GM23338 (cell line): Measurements from ENCODE around the gene GBP7. TPM values are rescaled to one million over a fixed set of nuclear protein-coding genes. Genes with fewer than 3 reads are reported as not detected.

ENCODE experiments used
- ATAC-seq: fragments of 200-7000 bp; cut with Tn5 transposase; 3 replicates; pipeline ENCODE4 v1.9.1; 2020
- DNase-seq: peaks from one replicate; pipeline ENCODE4 v3.0.0-alpha.2; 2015; ENCODE audit warnings: low spot score
- H2AFZ ChIP-seq: fragments of 200-600 bp; sonication (generic); 2 replicates; pipeline ENCODE4 v1.8.0; 2016; ENCODE audit warnings: antibody characterized with exemption, mild to moderate bottlenecking, moderate library complexity
- H3F3A ChIP-seq: fragments of 200-600 bp; sonication (generic); replicated peaks from 2 replicates; pipeline ENCODE4 v1.8.0; 2017; ENCODE audit warnings: antibody characterized with exemption, mixed run types, low read depth
- H3K27ac ChIP-seq: fragments of 200-600 bp; sonication (generic); 2 replicates; pipeline ENCODE4 v1.6.1; 2016; ENCODE audit warnings: low read depth
- H3K27me3 ChIP-seq: fragments of 200-600 bp; sonication (generic); 2 replicates; pipeline ENCODE4 v1.8.0; 2016; ENCODE audit warnings: mild to moderate bottlenecking, mixed run types, moderate library complexity; ENCODE audit not compliant: insufficient read depth
- H3K36me3 ChIP-seq: fragments of 200-600 bp; sonication (generic); 2 replicates; pipeline ENCODE4 v1.8.0; 2016; ENCODE audit warnings: mild to moderate bottlenecking; ENCODE audit not compliant: insufficient read depth
- H3K4me1 ChIP-seq: fragments of 200-600 bp; sonication (generic); 2 replicates; pipeline ENCODE4 v1.8.0; 2016; ENCODE audit warnings: mild to moderate bottlenecking, moderate library complexity; ENCODE audit not compliant: insufficient read depth
- H3K4me2 ChIP-seq: fragments of 200-600 bp; sonication (generic); 2 replicates; pipeline ENCODE4 v1.7.1; 2017; ENCODE audit warnings: mixed run types
- H3K4me3 ChIP-seq: fragments of 200-600 bp; sonication (generic); 2 replicates; pipeline ENCODE4 v1.6.1; 2016; ENCODE audit warnings: mixed run types
- H3K79me2 ChIP-seq: fragments of 200-600 bp; sonication (generic); replicated peaks from 2 replicates; pipeline ENCODE4 v1.8.0; 2017; ENCODE audit warnings: mild to moderate bottlenecking; ENCODE audit not compliant: insufficient read depth
- H3K9me2 ChIP-seq: fragments of 200-600 bp; sonication (generic); 2 replicates; pipeline ENCODE4 v1.8.0; 2017; ENCODE audit not compliant: insufficient read depth
- H4K20me1 ChIP-seq: fragments of 200-600 bp; sonication (generic); replicated peaks from 2 replicates; pipeline ENCODE4 v1.8.0; 2017; ENCODE audit warnings: mild to moderate bottlenecking; ENCODE audit not compliant: insufficient read depth
- H3K27ac Mint-ChIP-seq: 2 replicates; pipeline ENCODE4 v1.8.0; 2020; ENCODE audit warnings: inconsistent platforms, mild to moderate bottlenecking, moderate library complexity, mixed read lengths
- H3K27me3 Mint-ChIP-seq: 3 replicates; pipeline ENCODE4 v1.8.0; 2022; ENCODE audit warnings: low read depth, mild to moderate bottlenecking, moderate library complexity, mixed read lengths, inconsistent platforms; ENCODE audit not compliant: insufficient read depth, poor library complexity
- H3K36me3 Mint-ChIP-seq: 3 replicates; pipeline ENCODE4 v1.8.0; 2021; ENCODE audit warnings: low read depth, mild to moderate bottlenecking, inconsistent platforms, moderate library complexity, mixed read lengths
- H3K4me1 Mint-ChIP-seq: 3 replicates; pipeline ENCODE4 v1.8.0; 2020; ENCODE audit warnings: mild to moderate bottlenecking, inconsistent platforms, mixed read lengths
- H3K4me3 Mint-ChIP-seq: 3 replicates; pipeline ENCODE4 v1.8.0; 2021; ENCODE audit warnings: moderate library complexity, mild to moderate bottlenecking, inconsistent platforms, mixed read lengths
- H3K9me3 Mint-ChIP-seq: 3 replicates; pipeline ENCODE4 v1.8.0; 2020; ENCODE audit warnings: moderate library complexity, mild to moderate bottlenecking, inconsistent platforms, mixed read lengths
- CREB1 ChIP-seq: fragments of 250-450 bp; sonication (Bioruptor Pico); IDR thresholded peaks from 2 replicates; pipeline ENCODE4 v1.5.0; 2020; ENCODE audit warnings: low read depth, mild to moderate bottlenecking, moderate library complexity
- CTCF ChIP-seq, 2 experiments: fragments of 200-600 bp in 1 of 2; sonication (generic) in 1 of 2; conservative IDR thresholded peaks; 2 replicates each; pipeline versions ENCODE4 v1.5.1 to v1.6.1; 2016 to 2017; ENCODE audit warnings: antibody characterized with exemption in 2 of 2, low read depth in 2 of 2, mild to moderate bottlenecking in 2 of 2, moderate library complexity in 1 of 2
- EZH2 ChIP-seq: fragments of 200-600 bp; sonication (generic); IDR thresholded peaks from one replicate; pipeline ENCODE4 v1.8.0; 2017; ENCODE audit warnings: antibody characterized with exemption, mild to moderate bottlenecking, low read depth; ENCODE audit not compliant: unreplicated experiment
- EZH2phosphoT487 ChIP-seq: fragments of 200-600 bp; sonication (generic); IDR thresholded peaks from one replicate; pipeline ENCODE4 v1.8.1; 2018; ENCODE audit warnings: antibody characterized with exemption; ENCODE audit not compliant: unreplicated experiment
- ZNF114 ChIP-seq: fragments of 250-450 bp; sonication (Bioruptor Pico); IDR thresholded peaks from 2 replicates; pipeline ENCODE4 v1.5.0; 2020; ENCODE audit warnings: mild to moderate bottlenecking, moderate library complexity
- ZNF331 ChIP-seq: fragments of 250-450 bp; sonication (Bioruptor Pico); IDR thresholded peaks from 2 replicates; pipeline ENCODE4 v1.5.0; 2020; ENCODE audit warnings: low read depth, mild to moderate bottlenecking, moderate library complexity
- ZNF462 ChIP-seq: fragments of 250-450 bp; sonication (Bioruptor Pico); IDR thresholded peaks from 2 replicates; pipeline ENCODE4 v1.5.0; 2020; ENCODE audit warnings: mild to moderate bottlenecking, moderate library complexity
- polyA plus RNA-seq: library from polyadenylated mRNA; unstranded; fragments of >200 nt; fragmentation: Nextera tagmentation; extraction: Ambion mirVana; gene quantifications from 2 replicates; pipeline ENCODE4 v1.2.1, GENCODE V29; 2016
- total RNA-seq: library from RNA; depleted of rRNA; stranded (reverse); fragments of >200 nt; shearing (Covaris generic); gene quantifications from 2 replicates; pipeline ENCODE4 v1.2.3, GENCODE V29; 2014
- TF ChIP-seq, protein P1 (sequence below): IDR thresholded peaks from 2 replicates; pipeline ENCODE4 v1.6.1; 2016; ENCODE audit warnings: antibody characterized with exemption

GBP7 gene
- total and polyA plus RNA-seq, 2 experiments from 2014 or later = not detected

GRCh38 chr1:89172468-89173143 is 3.2 kb downstream of the GBP7 start:
- Histone ChIP-seq H3K27me3 (no peaks in the 10 kb centered on the region), H3K4me1 (no peaks in the 10 kb centered on the region), H3K36me3 (no peaks in the 10 kb centered on the region), H3K9me2 (no peaks in the 10 kb centered on the region), H3K4me2 (no peak overlapping the region), H3K27ac (no peak overlapping the region), H2AFZ (no peak overlapping the region), H3F3A (no peaks in the 10 kb centered on the region), H3K4me3 (no peak overlapping the region), H4K20me1 (no peaks in the 10 kb centered on the region), H3K79me2 (no peaks in the 10 kb centered on the region)
- Mint-ChIP-seq H3K27ac (no peak overlapping the region), H3K27me3 (no peaks in the 10 kb centered on the region), H3K4me3 (no peak overlapping the region), H3K4me1 (no peaks in the 10 kb centered on the region), H3K36me3 (no peaks in the 10 kb centered on the region), H3K9me3 (no peaks in the 10 kb centered on the region)
- no peak for ATAC-seq
- DNase-seq = no peak
- no peak for TF ChIP-seq CTCF (conservative IDR thresholded peaks at IDR 0.05; ENCODE audit: low read depth in 2 of 2)
- TF ChIP-seq ZNF114 (CRISPR knock-in tag) = no peak
- TF ChIP-seq EZH2phosphoT487 = no peak
- TF ChIP-seq, protein P1, sequence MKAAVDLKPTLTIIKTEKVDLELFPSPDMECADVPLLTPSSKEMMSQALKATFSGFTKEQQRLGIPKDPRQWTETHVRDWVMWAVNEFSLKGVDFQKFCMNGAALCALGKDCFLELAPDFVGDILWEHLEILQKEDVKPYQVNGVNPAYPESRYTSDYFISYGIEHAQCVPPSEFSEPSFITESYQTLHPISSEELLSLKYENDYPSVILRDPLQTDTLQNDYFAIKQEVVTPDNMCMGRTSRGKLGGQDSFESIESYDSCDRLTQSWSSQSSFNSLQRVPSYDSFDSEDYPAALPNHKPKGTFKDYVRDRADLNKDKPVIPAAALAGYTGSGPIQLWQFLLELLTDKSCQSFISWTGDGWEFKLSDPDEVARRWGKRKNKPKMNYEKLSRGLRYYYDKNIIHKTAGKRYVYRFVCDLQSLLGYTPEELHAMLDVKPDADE = no peak
- TF ChIP-seq EZH2 = no peak

DNA sequence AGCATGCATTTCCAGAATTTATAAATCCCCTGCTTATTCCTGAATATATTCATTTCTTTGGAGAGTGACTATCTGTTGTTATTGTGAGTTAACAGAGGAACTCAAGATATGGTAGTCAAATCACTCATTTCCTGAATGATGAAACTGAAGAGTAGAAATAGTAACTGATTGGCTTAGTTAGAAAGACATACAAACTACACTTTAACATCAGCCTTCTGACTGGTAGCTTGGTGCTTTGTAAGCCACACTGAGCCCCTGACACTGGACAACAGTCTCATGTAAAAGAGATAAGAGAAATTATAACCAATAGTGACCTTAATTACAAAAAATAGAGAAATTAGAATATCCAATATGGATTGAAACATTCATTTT is 4.8 kb downstream of the GBP7 start:
- Histone ChIP-seq H3K27ac (no peak overlapping the region), H2AFZ (no peak overlapping the region), H3K4me3 (no peak overlapping the region), H3K36me3 (no peaks in the 10 kb centered on the region), H4K20me1 (no peaks in the 10 kb centered on the region), H3F3A (no peaks in the 10 kb centered on the region), H3K4me2 (no peak overlapping the region), H3K4me1 (no peaks in the 10 kb centered on the region), H3K27me3 (no peaks in the 10 kb centered on the region), H3K79me2 (no peaks in the 10 kb centered on the region), H3K9me2 (0 out of 2 replicates have a peak, but pooled peaks cover 4% of the 10 kb centered on the region)
- Mint-ChIP-seq H3K36me3 (no peaks in the 10 kb centered on the region), H3K27me3 (no peaks in the 10 kb centered on the region), H3K9me3 (no peaks in the 10 kb centered on the region), H3K4me3 (no peak overlapping the region), H3K27ac (no peak overlapping the region), H3K4me1 (no peaks in the 10 kb centered on the region)
- ATAC-seq (no peak), DNase-seq (no peak)
- TF ChIP-seq EZH2phosphoT487 = no peak
- TF ChIP-seq CREB1 (CRISPR knock-in tag) = no peak
- no peak for TF ChIP-seq ZNF462
- TF ChIP-seq, protein P1 = no peak
- TF ChIP-seq ZNF114 (CRISPR knock-in tag) = no peak
- TF ChIP-seq ZNF331 (CRISPR knock-in tag) = no peak
